Tongue (tissue), 2 donors: Measurements from ENCODE around the gene SOHLH1. TPM values are rescaled to one million over a fixed set of nuclear protein-coding genes. Genes with fewer than 3 reads are reported as not detected.

Source experiments
- DNase-seq: peaks from one replicate; pipeline ENCODE4 v3.0.0-alpha.2; 2015
- total RNA-seq: library from RNA; depleted of rRNA; stranded (reverse); fragments of >200 nt; gene quantifications from one replicate; pipeline ENCODE4 v1.2.3, GENCODE V29; 2014

The SOHLH1 gene
- total RNA-seq, 1 donor from 2014 or later = not detected

GRCh38 chr9:135728436-135729110, 29.3 kb upstream of the SOHLH1 start:
- DNase-seq = no peak

- no peak for DNase-seq
Measured at GRCh38 chr9:135727257-135727875, 28.1 kb upstream of the SOHLH1 start.

- no peak for DNase-seq
Measured at GRCh38 chr9:135726138-135726853, 27.0 kb upstream of the SOHLH1 start.

- DNase-seq = no peak
Measured at GRCh38 chr9:135724186-135724787, 25.0 kb upstream of the SOHLH1 start.

DNA sequence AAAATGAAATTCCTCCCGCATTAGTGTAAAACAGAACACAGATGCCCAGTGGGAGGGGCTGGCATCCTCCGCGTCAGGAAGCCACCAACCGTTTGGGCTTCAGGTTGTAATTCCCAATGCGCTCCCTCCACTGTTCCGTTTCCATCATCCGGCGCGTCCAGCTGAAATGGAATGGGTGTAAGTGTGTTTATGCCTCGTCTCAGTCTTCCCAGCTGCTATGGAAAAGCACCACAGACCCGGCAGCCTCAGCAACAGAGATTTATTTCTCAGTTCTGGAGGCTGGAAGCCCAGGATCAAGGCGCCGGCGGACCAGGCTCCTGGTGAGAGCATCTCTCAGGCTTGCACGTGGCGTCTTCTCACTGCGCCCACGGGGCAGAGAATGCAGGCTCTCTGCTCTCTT, 23.1 kb upstream of the SOHLH1 start:
- no peak for DNase-seq

DNA sequence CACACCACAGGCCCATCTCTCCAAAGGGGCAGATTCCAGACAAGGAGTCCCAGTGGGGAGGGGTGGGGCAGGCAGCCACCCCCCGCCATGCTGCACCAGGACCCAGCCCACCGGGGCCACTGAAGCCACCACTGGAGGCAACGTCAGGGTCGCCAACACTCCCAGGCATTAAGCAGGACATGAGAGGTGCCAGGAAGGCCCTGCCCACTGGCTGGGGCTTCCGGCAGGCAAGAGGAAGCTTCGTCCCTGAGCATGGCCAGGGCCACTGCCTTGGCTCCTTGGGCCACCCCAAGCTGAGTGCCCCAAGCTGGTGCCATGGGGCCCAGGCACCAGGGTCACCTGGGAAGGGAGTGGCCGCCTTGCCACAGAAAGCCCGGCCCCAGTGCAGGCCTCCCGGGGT, 20.2 kb upstream of the SOHLH1 start:
- no peak for DNase-seq

DNA sequence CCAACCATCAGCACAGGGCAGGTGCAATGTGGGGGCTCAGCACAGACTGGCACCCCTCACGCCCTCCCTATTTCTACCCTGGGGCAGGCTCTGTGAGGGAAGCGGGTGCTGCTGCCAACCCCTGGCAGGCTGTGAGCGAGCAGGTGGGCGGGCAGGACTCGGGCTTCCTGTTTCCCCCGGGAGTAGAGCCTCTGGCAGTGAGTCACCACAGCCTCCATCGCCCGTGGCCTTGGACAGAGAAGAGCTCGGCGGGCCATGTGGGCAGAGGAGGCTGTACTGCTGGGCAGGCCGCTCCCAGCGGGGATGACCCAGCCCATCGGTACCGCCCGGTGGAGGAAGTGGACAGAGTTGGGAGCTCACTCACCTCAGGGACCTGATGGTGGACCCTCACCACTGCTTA, 19.3 kb upstream of the SOHLH1 start:
- no peak for DNase-seq

DNA sequence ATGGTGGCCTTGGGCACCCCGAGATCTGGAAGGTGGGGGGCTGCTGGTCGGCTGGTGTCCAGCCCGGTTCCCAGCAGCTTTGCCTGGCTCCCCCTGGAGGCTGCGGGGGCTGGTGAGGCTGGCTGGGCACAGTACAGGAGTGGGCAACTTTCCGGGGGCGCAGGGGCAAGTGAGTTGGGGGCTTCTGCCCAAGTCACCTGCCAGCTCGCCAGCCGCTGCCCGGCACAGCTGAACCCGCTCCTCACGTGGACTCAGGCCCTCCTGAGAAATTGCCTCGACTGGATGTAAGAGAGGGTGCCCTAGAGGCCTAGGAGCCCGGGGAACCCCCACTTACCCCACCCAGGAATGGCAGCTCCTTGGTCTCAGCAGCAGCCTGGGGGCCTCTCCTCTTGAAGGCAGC, 18.1 kb upstream of the SOHLH1 start:
- DNase-seq = no peak

- no peak for DNase-seq
Measured at GRCh38 chr9:135716045-135716444, 16.8 kb upstream of the SOHLH1 start.

DNA sequence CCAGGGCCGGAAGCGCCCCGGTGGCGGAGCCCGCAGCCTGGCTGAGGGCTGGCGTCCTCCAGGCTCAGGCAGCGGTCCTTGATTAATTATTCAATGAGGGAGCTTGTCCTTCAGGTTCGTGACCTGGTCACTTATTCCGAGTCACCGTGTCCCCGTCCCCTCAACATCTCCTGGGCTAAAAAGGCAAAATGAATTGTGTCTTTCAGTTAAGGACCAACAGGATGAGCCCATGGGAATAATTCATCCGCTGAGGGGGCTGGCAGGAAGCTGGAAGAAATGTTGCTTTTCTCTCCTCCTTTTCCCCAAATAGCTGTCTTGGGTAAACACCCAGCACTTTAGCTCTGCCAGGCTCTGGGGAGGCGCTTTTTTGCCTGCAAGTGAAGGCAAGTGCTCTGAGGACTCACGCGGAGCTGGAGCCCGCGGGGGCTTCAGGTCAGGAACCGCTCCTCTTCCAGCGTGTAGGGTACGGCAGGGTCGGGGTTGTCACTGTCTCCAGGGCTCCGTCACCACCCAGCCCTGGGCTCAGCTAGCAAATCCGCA, 15.8 kb upstream of the SOHLH1 start:
- no peak for DNase-seq

DNA sequence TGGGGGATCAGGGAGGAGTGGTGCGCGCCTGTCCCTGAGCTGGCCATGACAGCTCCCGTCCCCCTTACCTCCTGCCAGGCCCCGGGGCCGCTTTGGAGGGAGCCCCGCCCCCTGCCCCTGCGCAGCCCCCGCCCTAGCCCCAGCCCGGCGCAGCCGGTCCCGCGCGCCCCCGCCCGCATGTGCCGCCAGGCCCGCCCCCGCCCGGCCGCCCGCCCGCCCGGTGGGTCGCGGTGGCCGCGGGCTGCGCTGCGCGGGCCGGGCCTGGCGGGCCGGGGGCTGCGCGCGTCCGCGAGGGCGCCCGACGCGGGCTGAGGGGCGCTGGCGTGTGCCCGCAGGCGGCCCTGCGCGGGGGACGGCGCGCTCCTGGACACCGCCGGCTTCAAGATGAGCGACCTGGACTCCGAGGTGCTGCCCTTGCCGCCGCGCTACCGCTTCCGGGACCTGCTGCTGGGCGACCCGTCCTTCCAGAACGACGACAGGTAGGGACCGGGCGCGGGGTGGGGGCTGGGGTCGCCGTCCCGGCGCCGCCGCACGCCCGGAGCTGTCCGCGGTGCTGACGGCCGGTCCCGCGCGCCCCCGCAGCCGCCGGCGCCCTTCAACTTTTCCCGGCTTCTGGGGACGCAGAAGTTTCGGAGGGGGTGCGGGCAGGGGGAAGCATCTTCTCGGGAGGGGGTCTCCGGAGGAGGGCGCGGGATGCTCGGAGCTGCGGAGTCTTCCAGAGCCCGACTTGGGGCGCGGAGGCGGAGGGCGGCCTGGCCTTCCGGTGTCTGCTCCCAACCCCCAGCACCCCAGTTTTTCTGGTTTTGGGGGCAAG, 15.2 kb upstream of the SOHLH1 start:
- DNase-seq = peak; percentile 52

DNA sequence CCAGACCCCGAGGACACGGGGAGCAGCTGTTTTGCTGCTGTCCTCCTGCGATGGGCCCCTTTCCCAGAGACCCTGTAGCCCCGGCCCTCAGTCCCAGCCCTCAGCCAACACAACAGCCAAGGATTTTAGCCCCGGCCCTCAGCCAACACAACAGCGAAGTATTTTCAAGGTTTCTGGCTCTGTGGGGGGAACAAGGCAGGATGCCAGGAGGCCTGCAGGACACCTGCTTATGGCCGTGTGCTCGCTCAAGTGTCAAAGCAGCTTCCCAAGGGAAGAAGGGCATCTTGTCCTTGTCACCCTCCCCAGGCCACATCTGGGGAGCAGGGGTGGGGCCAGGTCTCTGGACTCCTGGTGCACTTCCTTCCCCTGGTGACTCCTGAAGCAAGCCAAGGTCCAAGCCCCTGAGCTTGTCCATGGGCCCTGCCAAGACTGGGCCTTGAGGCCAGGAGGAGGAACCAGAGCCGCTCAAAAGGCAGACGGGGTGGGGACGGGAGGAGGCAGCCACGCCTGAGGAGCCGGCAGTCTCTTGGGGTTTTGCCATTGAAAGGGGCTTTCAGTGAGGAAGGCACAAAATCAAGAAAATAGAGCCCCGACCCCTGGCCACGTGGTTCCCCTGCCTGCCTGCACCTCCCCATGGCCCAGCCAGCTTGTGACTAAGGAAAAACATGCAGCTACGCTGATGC, 13.5 kb upstream of the SOHLH1 start:
- peak; percentile 92 for DNase-seq

GRCh38 chr9:135711881-135712280, 12.6 kb upstream of the SOHLH1 start:
- no peak for DNase-seq

GRCh38 chr9:135711391-135711790, 12.1 kb upstream of the SOHLH1 start:
- peak; percentile 83 for DNase-seq

- DNase-seq = no peak
Measured at GRCh38 chr9:135708164-135708563, 8.9 kb upstream of the SOHLH1 start.

- peak; percentile 71 for DNase-seq
Measured at GRCh38 chr9:135707252-135708138, 8.2 kb upstream of the SOHLH1 start.

DNA sequence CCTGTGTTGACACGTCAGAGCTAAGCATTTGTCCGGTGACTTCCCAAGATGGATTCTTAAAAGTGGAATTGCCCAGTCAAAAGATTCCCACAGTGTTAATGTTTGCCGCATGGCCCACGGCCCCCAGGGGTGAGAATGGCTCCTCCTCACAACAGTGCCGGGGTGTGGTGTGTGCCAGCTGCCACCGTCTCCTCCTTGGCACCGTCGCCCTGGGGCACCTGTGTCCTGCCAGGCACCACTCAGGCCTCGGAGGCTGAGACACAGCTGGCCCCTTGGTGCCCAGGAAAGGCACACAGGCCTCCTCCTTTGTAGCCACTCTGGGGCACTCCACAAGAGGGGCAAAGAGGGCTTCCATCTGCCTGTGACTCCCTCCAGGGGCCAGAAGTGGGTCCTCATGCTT, 7.0 kb upstream of the SOHLH1 start:
- peak; percentile 35 for DNase-seq

DNA sequence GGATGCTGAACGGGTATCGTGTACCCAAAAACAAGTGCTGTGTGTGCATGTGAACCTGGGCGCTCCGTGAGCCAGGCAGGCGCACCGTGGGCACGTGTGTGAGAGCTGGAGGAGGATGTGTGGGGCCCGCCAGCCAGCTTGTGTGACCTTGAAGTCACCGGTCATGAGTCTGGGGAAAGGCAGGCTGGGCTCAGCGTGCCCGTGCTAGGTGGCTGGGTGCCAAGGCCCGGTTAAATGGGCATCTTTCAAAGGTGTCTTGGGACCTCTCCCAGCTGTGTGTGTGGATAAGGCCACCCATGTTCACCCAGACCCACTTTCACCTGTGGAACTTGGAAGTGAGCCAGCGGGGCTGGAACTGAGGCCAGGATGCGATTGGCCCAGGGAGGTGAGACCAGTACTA, 6.1 kb upstream of the SOHLH1 start:
- peak; percentile 23 for DNase-seq

GRCh38 chr9:135704483-135704882, 5.2 kb upstream of the SOHLH1 start:
- DNase-seq = peak; percentile 95

GRCh38 chr9:135703726-135704125, 4.4 kb upstream of the SOHLH1 start:
- DNase-seq = peak; percentile 58
